HL-60/S4 (cell line): ENCODE measurements around the gene SHLD1.
"Not testable (repeated sequence)": the region's sequence is repeated elsewhere in the genome, so short reads cannot be mapped to it uniquely, and the experiment has no call there.

Experiments
- in situ Hi-C: fragments of 300-500 bp; cut with MboI; formaldehyde crosslinking; loops from 2 replicates; pipeline ENCODE4 v1.14.3; 2022; ENCODE audit warnings: low sequenced_read_pairs

SHLD1 gene

GRCh38 chr20:5780846-5781217, 30.6 kb downstream of the SHLD1 start:
- in situ Hi-C loops = no loop called here

GRCh38 chr20:5781367-5781766, 31.2 kb downstream of the SHLD1 start:
- in situ Hi-C loops = not testable (repeated sequence)

GRCh38 chr20:5781798-5782750, 31.9 kb downstream of the SHLD1 start:
- in situ Hi-C loops = no loop called here

- in situ Hi-C loops = no loop called here
These were observed 34.5 kb downstream of the SHLD1 start for GRCh38 chr20:5784735-5785134.

DNA sequence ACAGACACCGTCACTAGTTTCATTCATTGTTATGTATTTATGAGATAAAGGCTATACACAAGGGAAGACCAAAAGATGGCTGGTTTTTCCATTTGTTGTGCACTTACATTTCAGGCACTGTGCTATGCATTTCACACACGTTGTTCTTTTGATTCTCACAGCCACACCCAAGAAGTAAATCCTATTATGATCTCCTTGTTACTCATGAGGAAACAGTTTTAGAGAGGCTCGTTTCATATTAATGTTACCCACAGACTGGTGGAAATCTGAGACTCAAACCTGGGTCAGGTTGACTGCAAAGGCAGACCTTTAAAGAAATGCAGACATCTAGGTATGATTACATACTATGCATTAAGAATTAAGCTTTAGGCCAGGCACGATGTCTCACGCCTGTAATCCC, 34.9 kb downstream of the SHLD1 start:
- in situ Hi-C loops = no loop called here

DNA sequence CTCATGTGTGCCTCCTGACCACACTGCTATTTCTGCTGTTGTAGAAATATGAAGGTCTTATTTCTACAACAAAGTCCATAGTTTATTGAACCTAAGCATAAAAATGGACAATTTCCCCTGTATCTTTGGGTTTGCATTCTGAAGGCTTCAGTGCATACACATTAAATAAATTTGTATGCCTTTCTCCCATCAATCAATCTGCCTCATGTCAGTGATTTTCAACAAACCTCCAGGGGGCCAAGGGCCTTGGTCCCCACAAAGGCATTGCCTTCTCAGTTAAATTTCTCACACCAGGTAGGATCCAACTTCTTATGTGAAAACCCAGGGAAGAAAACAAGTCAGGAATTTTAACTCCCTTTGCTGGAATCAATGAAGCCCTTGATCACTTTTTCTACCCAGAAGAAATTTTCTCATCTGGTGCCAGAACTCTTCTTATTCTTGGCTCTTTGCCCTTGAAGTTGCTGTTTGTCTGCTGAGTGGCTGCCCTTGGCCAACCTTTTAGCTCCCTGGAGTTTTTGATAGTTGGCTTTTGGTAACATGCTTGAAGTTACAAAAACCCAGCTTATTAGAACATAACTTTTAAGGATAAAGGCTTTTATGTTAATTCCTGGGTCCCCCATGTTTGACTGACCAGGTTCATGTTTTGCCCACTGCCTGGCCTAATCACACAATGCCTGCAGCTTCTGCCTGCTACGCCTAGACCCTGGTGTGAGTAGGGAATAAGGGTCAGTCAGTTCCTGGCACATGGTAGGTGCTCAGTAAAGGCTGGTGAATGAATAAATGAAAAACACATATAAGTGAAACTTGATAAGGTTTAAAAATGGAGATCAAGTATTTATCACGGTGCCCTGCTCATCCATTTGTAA, 37.0 kb downstream of the SHLD1 start:
- in situ Hi-C loops = no loop called here

DNA sequence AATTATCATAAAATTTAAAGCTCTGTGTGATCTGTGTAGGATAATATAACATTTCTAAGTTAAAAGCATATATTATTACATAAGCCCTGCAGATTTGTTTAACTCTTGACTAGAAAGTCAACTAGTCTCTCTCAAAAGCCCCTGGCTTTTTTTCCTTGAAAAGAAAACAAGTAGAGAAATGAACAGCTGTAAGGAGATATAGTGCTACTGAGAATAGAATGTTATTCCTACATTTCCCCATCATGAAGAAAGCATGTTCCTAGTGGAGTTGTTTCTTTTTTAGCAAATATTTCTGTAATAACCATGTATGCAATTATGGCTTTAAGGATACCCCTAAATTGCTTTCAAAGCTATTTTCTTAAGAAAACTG, 37.6 kb downstream of the SHLD1 start:
- in situ Hi-C loops = no loop called here

- in situ Hi-C loops = no loop called here
These were observed 38.2 kb downstream of the SHLD1 start for GRCh38 chr20:5788385-5788895.

- in situ Hi-C loops = loop anchor here (10.0 kb wide), 2 partner anchors 145 to 225 kb away; no protein-coding TSS in a partner anchor
These were observed 39.6 kb downstream of the SHLD1 start for GRCh38 chr20:5789827-5790226.

DNA sequence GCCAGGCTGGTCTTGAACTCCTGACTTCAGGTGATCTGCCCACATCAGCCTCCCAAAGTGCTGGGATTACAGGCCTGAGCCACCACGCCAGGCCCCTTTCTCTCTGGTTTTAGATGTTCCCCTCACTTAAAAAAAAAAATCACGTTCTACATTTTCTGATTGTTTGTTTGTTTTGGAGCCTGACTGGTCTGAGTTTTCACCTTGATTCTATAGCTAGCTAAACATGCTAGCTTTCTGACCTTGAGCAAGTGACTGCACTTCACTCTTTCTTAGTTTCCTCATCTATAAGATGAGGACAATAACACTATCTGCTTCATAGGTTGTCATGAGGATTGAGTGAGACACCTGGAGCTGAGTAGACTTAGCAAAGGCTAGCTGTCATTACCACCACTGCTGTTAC, 43.7 kb downstream of the SHLD1 start:
- in situ Hi-C loops = loop anchor here (10.0 kb wide), 2 partner anchors 141 to 229 kb away; no protein-coding TSS in a partner anchor

DNA sequence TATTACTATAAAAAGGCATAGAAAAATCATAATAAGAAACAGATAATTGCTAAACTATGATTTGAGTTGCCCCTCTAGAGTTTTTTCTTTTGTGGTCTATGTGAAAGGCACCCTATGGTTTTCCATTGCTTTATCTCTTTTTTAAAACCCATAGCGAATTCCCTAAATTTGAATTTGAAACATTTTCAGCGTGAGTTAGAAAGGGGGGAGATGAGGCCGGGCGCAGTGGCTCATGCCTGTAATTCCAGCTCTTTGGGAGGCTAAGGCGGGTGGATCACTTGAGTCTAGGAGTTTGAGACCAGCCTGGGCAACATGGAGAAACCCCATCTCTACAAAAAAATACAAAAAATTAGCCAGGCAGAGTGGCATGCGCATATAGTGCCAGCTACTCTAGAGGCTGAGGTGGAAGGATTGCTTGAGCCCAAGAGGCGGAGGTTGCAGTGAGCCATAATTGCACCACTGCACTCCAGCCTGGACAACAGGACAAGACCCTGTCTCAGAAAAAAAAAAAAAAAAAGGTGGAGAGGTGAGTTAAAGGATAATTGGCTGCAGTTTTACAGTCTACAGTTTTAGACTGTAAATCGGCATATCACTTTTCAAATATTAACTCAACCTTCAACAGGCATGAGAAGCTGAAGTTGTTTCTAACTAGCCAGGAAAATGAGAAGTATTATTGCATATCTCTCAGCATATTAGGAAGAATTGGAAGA, 46.3 kb downstream of the SHLD1 start:
- in situ Hi-C loops = loop anchor here (10.0 kb wide), 2 partner anchors 138 to 232 kb away; no protein-coding TSS in a partner anchor

GRCh38 chr20:5797165-5797564, 47.0 kb downstream of the SHLD1 start:
- in situ Hi-C loops = loop anchor here (10.0 kb wide), 2 partner anchors 138 to 232 kb away; no protein-coding TSS in a partner anchor

- in situ Hi-C loops = loop anchor here (10.0 kb wide), 2 partner anchors 137 to 233 kb away; no protein-coding TSS in a partner anchor
These were observed 47.8 kb downstream of the SHLD1 start for GRCh38 chr20:5797843-5798462.

GRCh38 chr20:5803754-5804303, 53.6 kb downstream of the SHLD1 start:
- in situ Hi-C loops = not testable (repeated sequence)

GRCh38 chr20:5806457-5807263, 56.5 kb downstream of the SHLD1 start:
- in situ Hi-C loops = no loop called here

GRCh38 chr20:5807431-5807830, 57.2 kb downstream of the SHLD1 start:
- in situ Hi-C loops = no loop called here

DNA sequence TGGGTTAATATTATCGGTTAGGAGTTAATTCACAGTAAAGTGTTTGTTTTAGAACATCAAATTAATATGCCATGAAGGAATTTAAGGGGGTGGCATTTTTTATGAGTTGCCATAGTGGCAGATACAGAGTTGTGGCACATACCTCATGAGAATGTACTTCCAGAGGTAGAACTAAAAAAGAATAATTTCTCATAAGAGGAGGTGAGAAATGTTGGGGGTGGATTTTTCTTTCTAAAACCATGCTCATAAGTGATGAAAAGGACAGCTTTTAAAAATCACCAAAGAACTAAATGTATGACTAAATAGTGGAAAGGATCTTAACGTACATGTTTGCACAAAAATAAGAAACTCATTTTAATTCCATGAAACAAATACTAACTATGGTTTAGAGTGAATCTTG, 58.7 kb downstream of the SHLD1 start:
- in situ Hi-C loops = no loop called here

DNA sequence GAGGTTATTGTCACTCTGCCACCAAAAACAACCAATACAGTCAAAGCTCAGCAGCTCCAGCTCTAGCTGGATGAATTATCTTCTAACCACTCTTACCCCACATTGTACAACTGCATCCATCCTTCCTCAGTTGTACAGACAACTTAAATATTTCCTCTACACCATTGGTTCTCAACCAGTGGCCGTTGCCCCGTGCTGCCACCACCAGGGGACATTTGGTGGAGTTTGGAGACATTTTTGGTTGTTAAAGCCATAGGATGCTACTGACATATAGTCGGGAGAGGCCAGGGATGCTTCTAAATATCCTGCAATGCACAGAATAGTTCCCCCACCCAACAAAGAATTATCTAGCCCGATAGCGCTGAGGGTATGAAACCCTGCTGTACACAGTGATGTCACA, 59.3 kb downstream of the SHLD1 start:
- in situ Hi-C loops = no loop called here

DNA sequence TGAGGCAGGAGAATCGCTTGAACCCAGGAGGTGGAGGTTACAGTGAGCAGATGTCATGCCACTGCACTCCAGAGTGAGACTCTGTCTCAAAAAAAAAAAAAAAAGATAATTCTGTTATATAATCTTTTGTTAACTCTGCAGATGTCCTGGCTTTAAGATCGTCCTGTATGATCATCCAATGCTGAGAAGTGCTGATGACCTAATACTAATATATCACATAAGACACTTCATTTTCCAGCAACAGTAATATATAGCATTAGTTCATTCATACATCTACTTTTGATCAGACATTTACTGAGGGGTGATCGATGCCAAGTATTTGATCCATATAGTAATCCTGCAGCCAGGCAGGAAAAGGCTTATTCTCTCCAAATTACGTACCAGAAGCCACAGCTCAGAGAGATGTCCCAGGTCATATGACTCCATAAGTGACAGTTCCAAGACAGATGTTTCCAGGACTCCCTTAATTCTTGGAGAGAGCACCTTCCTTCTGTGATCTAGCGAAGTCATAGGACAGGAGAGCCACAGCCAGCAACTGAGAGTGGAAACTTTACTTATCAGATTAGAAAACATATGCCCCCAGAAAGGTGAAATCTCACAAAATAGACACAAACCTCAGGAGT, 60.7 kb downstream of the SHLD1 start:
- in situ Hi-C loops = no loop called here
